ENCODE measurements around the gene VAV3. TPM values are rescaled to one million over a fixed set of nuclear protein-coding genes. Genes with fewer than 3 reads are reported as not detected.
"Not testable (repeated sequence)": the region's sequence is repeated elsewhere in the genome, so short reads cannot be mapped to it uniquely, and the experiment has no call there.

The VAV3 gene
- polyA plus RNA-seq, 3 donors, result 5.4 to 9.2 (median 9.0) TPM

GRCh38 chr1:107702946-107703571, 261.9 kb downstream of the VAV3 start:
- H3K36me3 Mint-ChIP-seq, result peaks cover 58 to 71% of the 10 kb centered on the region in 2 donors
- no peak overlapping the region for H2AFZ ChIP-seq (ENCODE audit: insufficient read depth, low read depth, low read length, poor library complexity, severe bottlenecking)
- DNase-seq, result no peak
- H3K36me3 ChIP-seq (replicated peaks in 1 of 2; ENCODE audit: control insufficient read depth in 1 of 2, insufficient read depth in 2 of 2, low read length in 2 of 2), result peaks cover 27 to 58% of the 10 kb centered on the region in 2 donors
- no peaks in the 10 kb centered on the region for H3K27me3 ChIP-seq (ENCODE audit: control insufficient read depth in 2 of 2, insufficient read depth in 2 of 2, low read length in 2 of 2)
- H4K20me1 ChIP-seq (ENCODE audit: insufficient read depth, low read length), result no peaks in the 10 kb centered on the region
- no peaks in the 10 kb centered on the region for H3K27me3 Mint-ChIP-seq (ENCODE audit: low read depth in 3 of 3)
- H3K9me3 Mint-ChIP-seq, result peaks cover 0 to 4% (median 0%) of the 10 kb centered on the region in 7 donors
- H3K27ac ChIP-seq (ENCODE audit: low read depth in 1 of 2, low read length in 2 of 2), result no peak overlapping the region
- H3K9ac ChIP-seq (ENCODE audit: insufficient read depth, low read length, poor library complexity, severe bottlenecking), result no peak overlapping the region
- H3K4me1 Mint-ChIP-seq, result no peaks in the 10 kb centered on the region
- no peaks in the 10 kb centered on the region for H3K79me2 ChIP-seq (ENCODE audit: insufficient read depth, low read length)
- 100% methylated on average over 2 of the region's 4 CpGs for WGBS (ENCODE audit: insufficient coverage)
- intact Hi-C loops (cut with micrococcal nuclease), result no loop called here
- no peaks in the 10 kb centered on the region for H3K4me1 ChIP-seq (ENCODE audit: control insufficient read depth in 1 of 2, insufficient read depth in 2 of 2, low read length in 2 of 2)
- H3K4me2 ChIP-seq (replicated peaks; ENCODE audit: extremely low read depth, low read length, poor library complexity, severe bottlenecking), result no peak overlapping the region
- no peak for TF ChIP-seq CTCF (IDR thresholded peaks at IDR 0.05)
- no peaks in the 10 kb centered on the region for H3K9me3 ChIP-seq (replicated peaks in 1 of 2; ENCODE audit: control insufficient read depth in 1 of 2, insufficient read depth in 1 of 2, low read length in 2 of 2)
- H3K4me3 ChIP-seq (replicated peaks in 1 of 3; ENCODE audit: low read depth in 2 of 3, low read length in 3 of 3), result no peak overlapping the region
- no peak overlapping the region for H3K4me3 Mint-ChIP-seq
- no peak overlapping the region for H3K27ac Mint-ChIP-seq

GRCh38 chr1:107700651-107701050, 264.3 kb downstream of the VAV3 start:
- WGBS (ENCODE audit: insufficient coverage), result no CpG with 5 or more reads among the region's 3 CpGs
- H3K27ac Mint-ChIP-seq; H3K79me2 ChIP-seq (ENCODE audit: insufficient read depth, low read length); H3K4me1 ChIP-seq (ENCODE audit: control insufficient read depth in 1 of 2, insufficient read depth in 2 of 2, low read length in 2 of 2); H2AFZ ChIP-seq (ENCODE audit: insufficient read depth, low read depth, low read length, poor library complexity, severe bottlenecking); H3K9ac ChIP-seq (ENCODE audit: insufficient read depth, low read length, poor library complexity, severe bottlenecking); H3K4me3 Mint-ChIP-seq; H3K4me2 ChIP-seq (replicated peaks; ENCODE audit: extremely low read depth, low read length, poor library complexity, severe bottlenecking); H3K27ac ChIP-seq (ENCODE audit: low read depth in 1 of 2, low read length in 2 of 2); intact Hi-C loops (cut with micrococcal nuclease); H3K4me3 ChIP-seq (replicated peaks in 1 of 3; ENCODE audit: low read depth in 2 of 3, low read length in 3 of 3); H3K27me3 ChIP-seq (ENCODE audit: control insufficient read depth in 2 of 2, insufficient read depth in 2 of 2, low read length in 2 of 2); H4K20me1 ChIP-seq (ENCODE audit: insufficient read depth, low read length); H3K4me1 Mint-ChIP-seq; DNase-seq; H3K9me3 ChIP-seq (replicated peaks in 1 of 2; ENCODE audit: control insufficient read depth in 1 of 2, insufficient read depth in 1 of 2, low read length in 2 of 2); H3K9me3 Mint-ChIP-seq; H3K27me3 Mint-ChIP-seq (ENCODE audit: low read depth in 3 of 3): not testable (repeated sequence)
- H3K36me3 ChIP-seq (replicated peaks in 1 of 2; ENCODE audit: control insufficient read depth in 1 of 2, insufficient read depth in 2 of 2, low read length in 2 of 2), result peaks cover 31 to 80% of the 10 kb centered on the region in 2 donors
- peaks cover 64 to 65% of the 10 kb centered on the region in 2 donors for H3K36me3 Mint-ChIP-seq

Measured in CD14-positive monocyte (primary cell).